Activated CD8-positive, alpha-beta memory T cell treated with anti-CD3 and anti-CD28 coated beads for 4 hours (primary cell): ENCODE measurements around the gene HOTAIR.

Experiments
- DNase-seq, 2 donors: peaks; one replicate each; pipeline ENCODE4 v3.0.0-alpha.2; 2020; ENCODE audit warnings: low read depth in 2 of 2

Gene HOTAIR

GRCh38 chr12:54000116-54001114, 25.7 kb upstream of the HOTAIR start, which contains the start of gene HOXC9:
HOXC9 (plus strand) TSS chr12:54000161; CDS start chr12:54000189, 28 bp downstream.
- no peak for DNase-seq

GRCh38 chr12:53999559-54000115, 24.9 kb upstream of the HOTAIR start:
- no peak for DNase-seq

- DNase-seq: no peak
Measured at GRCh38 chr12:53998900-53999236, 24.1 kb upstream of the HOTAIR start.

GRCh38 chr12:53998110-53998899, 23.6 kb upstream of the HOTAIR start:
- no peak for DNase-seq

GRCh38 chr12:53997204-53998109, 22.7 kb upstream of the HOTAIR start:
- DNase-seq: no peak

- DNase-seq: no peak
Measured at GRCh38 chr12:53996240-53997203, 21.8 kb upstream of the HOTAIR start.

- DNase-seq: no peak
Measured at GRCh38 chr12:53995378-53996239, 20.9 kb upstream of the HOTAIR start.

GRCh38 chr12:53995002-53995377, 20.2 kb upstream of the HOTAIR start:
- DNase-seq: no peak

- no peak for DNase-seq
Measured at GRCh38 chr12:53994264-53995001, 19.7 kb upstream of the HOTAIR start.

- DNase-seq: no peak
Measured at GRCh38 chr12:53994009-53994263, 19.2 kb upstream of the HOTAIR start.

- no peak for DNase-seq
Measured at GRCh38 chr12:53993162-53994008, 18.6 kb upstream of the HOTAIR start.

GRCh38 chr12:53992377-53992889, 17.7 kb upstream of the HOTAIR start:
- no peak for DNase-seq

GRCh38 chr12:53991077-53991460, 16.3 kb upstream of the HOTAIR start:
- DNase-seq: no peak

- DNase-seq: no peak
Measured at GRCh38 chr12:53990311-53991076, 15.7 kb upstream of the HOTAIR start.

GRCh38 chr12:53989227-53990113, 14.7 kb upstream of the HOTAIR start:
- no peak for DNase-seq
